ENCODE data around the gene CDK17.

DNA sequence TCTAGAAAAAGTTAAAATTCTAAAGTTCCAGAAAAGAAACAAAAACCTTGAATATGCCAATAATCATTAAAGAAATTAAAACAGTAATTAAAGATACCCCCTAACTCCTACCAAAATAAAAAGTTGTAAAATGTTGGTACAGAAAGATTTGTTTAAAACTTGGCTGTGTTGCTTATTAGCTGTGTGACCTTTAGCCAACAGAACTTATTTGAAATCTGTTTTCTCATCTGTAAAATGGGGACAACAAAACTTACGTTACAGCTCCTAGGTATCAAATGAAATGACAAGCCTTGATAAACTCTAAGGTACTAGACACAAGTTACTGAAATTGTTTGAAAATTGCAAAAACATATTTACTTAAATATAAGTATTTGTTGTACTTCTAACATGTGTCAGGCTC is 134.4 kb downstream of the CDK17 start:
- TF ChIP-seq, protein P1, sequence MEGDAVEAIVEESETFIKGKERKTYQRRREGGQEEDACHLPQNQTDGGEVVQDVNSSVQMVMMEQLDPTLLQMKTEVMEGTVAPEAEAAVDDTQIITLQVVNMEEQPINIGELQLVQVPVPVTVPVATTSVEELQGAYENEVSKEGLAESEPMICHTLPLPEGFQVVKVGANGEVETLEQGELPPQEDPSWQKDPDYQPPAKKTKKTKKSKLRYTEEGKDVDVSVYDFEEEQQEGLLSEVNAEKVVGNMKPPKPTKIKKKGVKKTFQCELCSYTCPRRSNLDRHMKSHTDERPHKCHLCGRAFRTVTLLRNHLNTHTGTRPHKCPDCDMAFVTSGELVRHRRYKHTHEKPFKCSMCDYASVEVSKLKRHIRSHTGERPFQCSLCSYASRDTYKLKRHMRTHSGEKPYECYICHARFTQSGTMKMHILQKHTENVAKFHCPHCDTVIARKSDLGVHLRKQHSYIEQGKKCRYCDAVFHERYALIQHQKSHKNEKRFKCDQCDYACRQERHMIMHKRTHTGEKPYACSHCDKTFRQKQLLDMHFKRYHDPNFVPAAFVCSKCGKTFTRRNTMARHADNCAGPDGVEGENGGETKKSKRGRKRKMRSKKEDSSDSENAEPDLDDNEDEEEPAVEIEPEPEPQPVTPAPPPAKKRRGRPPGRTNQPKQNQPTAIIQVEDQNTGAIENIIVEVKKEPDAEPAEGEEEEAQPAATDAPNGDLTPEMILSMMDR (IDR thresholded peaks at IDR 0.05 in 2 of 3, conservative IDR thresholded peaks at IDR 0.05 in 1 of 3; ENCODE audit: insufficient read depth in 2 of 3, low read depth in 1 of 3, low read length in 3 of 3), result no peak
- TF ChIP-seq ZNF232 (CRISPR knock-in tag; IDR thresholded peaks at IDR 0.05), result no peak
- TF ChIP-seq, protein P2, sequence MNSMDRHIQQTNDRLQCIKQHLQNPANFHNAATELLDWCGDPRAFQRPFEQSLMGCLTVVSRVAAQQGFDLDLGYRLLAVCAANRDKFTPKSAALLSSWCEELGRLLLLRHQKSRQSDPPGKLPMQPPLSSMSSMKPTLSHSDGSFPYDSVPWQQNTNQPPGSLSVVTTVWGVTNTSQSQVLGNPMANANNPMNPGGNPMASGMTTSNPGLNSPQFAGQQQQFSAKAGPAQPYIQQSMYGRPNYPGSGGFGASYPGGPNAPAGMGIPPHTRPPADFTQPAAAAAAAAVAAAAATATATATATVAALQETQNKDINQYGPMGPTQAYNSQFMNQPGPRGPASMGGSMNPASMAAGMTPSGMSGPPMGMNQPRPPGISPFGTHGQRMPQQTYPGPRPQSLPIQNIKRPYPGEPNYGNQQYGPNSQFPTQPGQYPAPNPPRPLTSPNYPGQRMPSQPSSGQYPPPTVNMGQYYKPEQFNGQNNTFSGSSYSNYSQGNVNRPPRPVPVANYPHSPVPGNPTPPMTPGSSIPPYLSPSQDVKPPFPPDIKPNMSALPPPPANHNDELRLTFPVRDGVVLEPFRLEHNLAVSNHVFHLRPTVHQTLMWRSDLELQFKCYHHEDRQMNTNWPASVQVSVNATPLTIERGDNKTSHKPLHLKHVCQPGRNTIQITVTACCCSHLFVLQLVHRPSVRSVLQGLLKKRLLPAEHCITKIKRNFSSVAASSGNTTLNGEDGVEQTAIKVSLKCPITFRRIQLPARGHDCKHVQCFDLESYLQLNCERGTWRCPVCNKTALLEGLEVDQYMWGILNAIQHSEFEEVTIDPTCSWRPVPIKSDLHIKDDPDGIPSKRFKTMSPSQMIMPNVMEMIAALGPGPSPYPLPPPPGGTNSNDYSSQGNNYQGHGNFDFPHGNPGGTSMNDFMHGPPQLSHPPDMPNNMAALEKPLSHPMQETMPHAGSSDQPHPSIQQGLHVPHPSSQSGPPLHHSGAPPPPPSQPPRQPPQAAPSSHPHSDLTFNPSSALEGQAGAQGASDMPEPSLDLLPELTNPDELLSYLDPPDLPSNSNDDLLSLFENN (IDR thresholded peaks at IDR 0.05; ENCODE audit: low read depth in 2 of 2, low read length in 2 of 2), result no peak
- no peak for TF ChIP-seq MEF2A (IDR thresholded peaks at IDR 0.05; ENCODE audit: control insufficient read depth, low read depth, low read length)
- no peak for TF ChIP-seq POLR2A (conservative IDR thresholded peaks at IDR 0.05)
- TF ChIP-seq TAF15 (IDR thresholded peaks at IDR 0.05; ENCODE audit: low read depth, low read length), result no peak
- TF ChIP-seq, protein P3, sequence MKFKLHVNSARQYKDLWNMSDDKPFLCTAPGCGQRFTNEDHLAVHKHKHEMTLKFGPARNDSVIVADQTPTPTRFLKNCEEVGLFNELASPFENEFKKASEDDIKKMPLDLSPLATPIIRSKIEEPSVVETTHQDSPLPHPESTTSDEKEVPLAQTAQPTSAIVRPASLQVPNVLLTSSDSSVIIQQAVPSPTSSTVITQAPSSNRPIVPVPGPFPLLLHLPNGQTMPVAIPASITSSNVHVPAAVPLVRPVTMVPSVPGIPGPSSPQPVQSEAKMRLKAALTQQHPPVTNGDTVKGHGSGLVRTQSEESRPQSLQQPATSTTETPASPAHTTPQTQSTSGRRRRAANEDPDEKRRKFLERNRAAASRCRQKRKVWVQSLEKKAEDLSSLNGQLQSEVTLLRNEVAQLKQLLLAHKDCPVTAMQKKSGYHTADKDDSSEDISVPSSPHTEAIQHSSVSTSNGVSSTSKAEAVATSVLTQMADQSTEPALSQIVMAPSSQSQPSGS (CRISPR knock-in tag; IDR thresholded peaks at IDR 0.05), result no peak
- TF ChIP-seq, protein P4, sequence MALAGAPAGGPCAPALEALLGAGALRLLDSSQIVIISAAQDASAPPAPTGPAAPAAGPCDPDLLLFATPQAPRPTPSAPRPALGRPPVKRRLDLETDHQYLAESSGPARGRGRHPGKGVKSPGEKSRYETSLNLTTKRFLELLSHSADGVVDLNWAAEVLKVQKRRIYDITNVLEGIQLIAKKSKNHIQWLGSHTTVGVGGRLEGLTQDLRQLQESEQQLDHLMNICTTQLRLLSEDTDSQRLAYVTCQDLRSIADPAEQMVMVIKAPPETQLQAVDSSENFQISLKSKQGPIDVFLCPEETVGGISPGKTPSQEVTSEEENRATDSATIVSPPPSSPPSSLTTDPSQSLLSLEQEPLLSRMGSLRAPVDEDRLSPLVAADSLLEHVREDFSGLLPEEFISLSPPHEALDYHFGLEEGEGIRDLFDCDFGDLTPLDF (CRISPR knock-in tag; IDR thresholded peaks at IDR 0.05), result no peak
- TF ChIP-seq HDGF (IDR thresholded peaks at IDR 0.05), result no peak

All from K562 (cell line).